Measurements from ENCODE around the gene TRIM69. TPM values are rescaled to one million over a fixed set of nuclear protein-coding genes. Genes with fewer than 3 reads are reported as not detected.

The TRIM69 gene
- total RNA-seq, 1 donor from 2014 or later = 9.7 TPM

DNA sequence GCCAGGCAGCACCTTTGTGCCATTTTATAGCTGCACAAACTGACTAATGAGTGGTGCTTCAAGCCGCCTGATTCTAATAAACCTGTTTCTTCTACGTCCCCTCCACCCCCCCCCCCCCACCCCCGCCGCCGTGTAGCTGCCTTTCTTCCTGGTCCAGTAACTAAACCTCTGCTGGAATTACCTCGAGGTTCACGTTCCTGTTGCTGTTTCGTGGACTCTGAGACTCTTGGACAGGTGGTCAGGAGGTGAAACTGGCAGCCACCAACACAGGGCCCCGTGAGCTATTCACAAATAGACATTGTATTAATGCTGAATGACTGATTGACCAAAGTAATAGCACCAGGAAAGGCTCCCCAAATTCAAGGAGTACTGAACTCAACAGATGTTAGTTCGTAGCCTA, 73.9 kb downstream of the TRIM69 start:
- DNase-seq (ENCODE audit: low spot score) = no peak
- Mint-ChIP-seq H3K4me1 (ENCODE audit: low read depth) (no peaks in the 10 kb centered on the region), H3K27ac (ENCODE audit: unreplicated experiment) (no peak overlapping the region), H3K36me3 (ENCODE audit: low read depth) (no peaks in the 10 kb centered on the region), H3K27me3 (ENCODE audit: low read depth) (peaks cover 66% of the 10 kb centered on the region), H3K9me3 (ENCODE audit: low read depth) (no peaks in the 10 kb centered on the region), H3K4me3 (ENCODE audit: unreplicated experiment) (no peak overlapping the region)
- TF ChIP-seq, protein P1, sequence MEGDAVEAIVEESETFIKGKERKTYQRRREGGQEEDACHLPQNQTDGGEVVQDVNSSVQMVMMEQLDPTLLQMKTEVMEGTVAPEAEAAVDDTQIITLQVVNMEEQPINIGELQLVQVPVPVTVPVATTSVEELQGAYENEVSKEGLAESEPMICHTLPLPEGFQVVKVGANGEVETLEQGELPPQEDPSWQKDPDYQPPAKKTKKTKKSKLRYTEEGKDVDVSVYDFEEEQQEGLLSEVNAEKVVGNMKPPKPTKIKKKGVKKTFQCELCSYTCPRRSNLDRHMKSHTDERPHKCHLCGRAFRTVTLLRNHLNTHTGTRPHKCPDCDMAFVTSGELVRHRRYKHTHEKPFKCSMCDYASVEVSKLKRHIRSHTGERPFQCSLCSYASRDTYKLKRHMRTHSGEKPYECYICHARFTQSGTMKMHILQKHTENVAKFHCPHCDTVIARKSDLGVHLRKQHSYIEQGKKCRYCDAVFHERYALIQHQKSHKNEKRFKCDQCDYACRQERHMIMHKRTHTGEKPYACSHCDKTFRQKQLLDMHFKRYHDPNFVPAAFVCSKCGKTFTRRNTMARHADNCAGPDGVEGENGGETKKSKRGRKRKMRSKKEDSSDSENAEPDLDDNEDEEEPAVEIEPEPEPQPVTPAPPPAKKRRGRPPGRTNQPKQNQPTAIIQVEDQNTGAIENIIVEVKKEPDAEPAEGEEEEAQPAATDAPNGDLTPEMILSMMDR (IDR thresholded peaks at IDR 0.05) = no peak

DNA sequence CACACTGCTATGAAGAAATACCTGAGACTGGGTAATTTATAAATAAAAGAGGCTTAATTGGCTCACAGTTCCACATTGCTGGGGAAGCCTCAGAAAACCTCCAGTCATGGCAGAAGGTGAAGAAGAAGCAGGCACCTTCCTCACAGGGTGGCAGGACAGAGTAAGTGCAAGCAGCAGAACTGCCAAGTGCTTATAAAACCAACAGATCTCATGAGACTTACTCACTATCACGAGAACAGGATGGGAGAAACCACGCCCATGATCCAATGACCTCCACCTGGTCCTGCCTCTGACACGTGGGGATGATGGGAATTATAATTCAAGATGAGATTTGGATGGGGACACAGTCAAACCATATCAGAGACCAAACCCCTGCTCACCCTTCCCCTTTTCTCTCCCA, 75.0 kb downstream of the TRIM69 start:
- H3K9me3 Mint-ChIP-seq (ENCODE audit: low read depth) = no peaks in the 10 kb centered on the region
- peaks cover 57% of the 10 kb centered on the region for H3K27me3 Mint-ChIP-seq (ENCODE audit: low read depth)
- no peak overlapping the region for H3K27ac Mint-ChIP-seq (ENCODE audit: unreplicated experiment)
- H3K4me3 Mint-ChIP-seq (ENCODE audit: unreplicated experiment) = no peak overlapping the region
- DNase-seq (ENCODE audit: low spot score) = no peak
- H3K36me3 Mint-ChIP-seq (ENCODE audit: low read depth) = no peaks in the 10 kb centered on the region
- no peaks in the 10 kb centered on the region for H3K4me1 Mint-ChIP-seq (ENCODE audit: low read depth)
- TF ChIP-seq, protein P1 (IDR thresholded peaks at IDR 0.05) = no peak

DNA sequence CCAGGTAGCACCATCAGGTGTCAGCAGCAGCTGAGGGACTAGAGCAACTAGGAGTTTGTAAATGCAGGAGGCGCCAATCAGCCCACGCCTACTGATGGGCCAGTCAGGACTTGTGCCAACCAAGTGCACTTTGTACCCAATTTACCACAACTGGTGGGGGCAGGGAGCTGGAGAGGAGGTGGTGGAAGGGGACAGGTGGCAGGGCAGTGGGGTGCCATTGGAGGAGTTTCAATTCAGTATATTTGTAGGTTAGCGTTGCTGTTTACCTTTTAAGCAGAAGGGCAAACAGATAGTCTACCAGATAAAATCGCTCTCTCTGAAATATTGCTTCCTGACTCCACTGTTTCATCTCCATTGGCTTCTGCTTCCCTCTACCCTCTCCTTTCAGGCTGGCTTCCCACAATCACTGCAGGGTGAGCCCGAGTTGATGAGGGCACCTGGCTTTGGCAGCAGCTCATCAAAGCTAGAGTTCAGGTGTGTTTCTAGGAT, 75.7 kb downstream of the TRIM69 start:
- no peak overlapping the region for H3K4me3 Mint-ChIP-seq (ENCODE audit: unreplicated experiment)
- TF ChIP-seq, protein P1 (IDR thresholded peaks at IDR 0.05) = no peak
- peaks cover 50% of the 10 kb centered on the region for H3K27me3 Mint-ChIP-seq (ENCODE audit: low read depth)
- no peaks in the 10 kb centered on the region for H3K9me3 Mint-ChIP-seq (ENCODE audit: low read depth)
- H3K27ac Mint-ChIP-seq (ENCODE audit: unreplicated experiment) = no peak overlapping the region
- H3K36me3 Mint-ChIP-seq (ENCODE audit: low read depth) = no peaks in the 10 kb centered on the region
- no peak for DNase-seq (ENCODE audit: low spot score)
- no peaks in the 10 kb centered on the region for H3K4me1 Mint-ChIP-seq (ENCODE audit: low read depth)

DNA sequence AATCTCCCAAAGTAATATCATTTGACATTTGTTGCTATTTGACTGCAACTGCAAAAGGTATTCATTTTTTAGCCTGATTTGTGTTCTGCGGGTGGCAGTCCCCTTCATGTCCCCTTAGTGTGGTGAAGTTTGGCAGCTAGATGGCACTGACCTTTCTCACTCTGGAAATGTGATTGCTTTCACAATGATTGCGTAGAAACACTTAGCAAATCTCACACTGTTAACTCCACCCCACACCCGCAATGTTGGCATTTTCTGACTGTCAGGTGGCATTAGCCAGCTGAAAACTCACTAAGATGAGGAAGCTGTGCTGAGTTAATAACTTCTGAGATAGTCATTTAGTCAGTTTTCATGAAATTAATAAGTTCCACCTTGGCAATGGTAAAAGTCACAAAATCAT, 76.9 kb downstream of the TRIM69 start:
- Mint-ChIP-seq H3K27ac (ENCODE audit: unreplicated experiment) (no peak overlapping the region), H3K9me3 (ENCODE audit: low read depth) (no peaks in the 10 kb centered on the region), H3K36me3 (ENCODE audit: low read depth) (no peaks in the 10 kb centered on the region), H3K4me3 (ENCODE audit: unreplicated experiment) (no peak overlapping the region), H3K27me3 (ENCODE audit: low read depth) (peaks cover 44% of the 10 kb centered on the region), H3K4me1 (ENCODE audit: low read depth) (no peaks in the 10 kb centered on the region)
- TF ChIP-seq, protein P1 (IDR thresholded peaks at IDR 0.05) = no peak
- DNase-seq (ENCODE audit: low spot score) = no peak

Other genes with a start within 250 kb of the TRIM69 start
- gene EIF3J, start 199.4 kb upstream of the TRIM69 start, total RNA-seq = 93.1 to 108 TPM (median 98.0 TPM) in 3 replicates
- 41.2 to 58.5 TPM (median 45.4 TPM) in 3 replicates for gene SPG11, start 72.9 kb upstream of the TRIM69 start, total RNA-seq
- gene PATL2, start 25.2 kb upstream of the TRIM69 start, total RNA-seq = not detected in 3 replicates
- gene B2M, start 25.0 kb upstream of the TRIM69 start, total RNA-seq = 496 to 595 TPM (median 582 TPM) in 3 replicates
- not detected in 3 replicates for gene TERB2, start 220.2 kb downstream of the TRIM69 start, total RNA-seq

Data from chondrocyte (in vitro differentiated cells).